Mesangial cell (primary cell): ENCODE results near the gene CGB5. TPM values are rescaled to one million over a fixed set of nuclear protein-coding genes. Genes with fewer than 3 reads are reported as not detected.

Experiments
- total RNA-seq: library from RNA; depleted of rRNA; stranded (reverse); fragments of >200 nt; gene quantifications from 2 replicates; pipeline ENCODE4 v1.2.3, GENCODE V29; 2015

Gene CGB5
- 0.38 and 2.1 TPM in 2 replicates for total RNA-seq

GRCh38 chr19:49043548-49043947 is at the start of gene CGB5:
TSS of gene CGB5 (plus strand) at chr19:49043848. CDS start at chr19:49044210, 362 bp downstream.

GRCh38 chr19:49017041-49017665 is 26.5 kb upstream of the CGB5 start, which contains the start of gene LHB:
TSS of gene LHB (minus strand) at chr19:49017091. CDS start at chr19:49017081, 10 bp downstream.

GRCh38 chr19:49024233-49024632 is 19.4 kb upstream of the CGB5 start, which contains the start of gene CGB3:
TSS of gene CGB3 (minus strand) at chr19:49024333. CDS start at chr19:49023971, 362 bp downstream.

GRCh38 chr19:49031642-49032301 is 11.9 kb upstream of the CGB5 start, which contains the start of gene CGB2:
TSS of gene CGB2 (plus strand) at chr19:49031890. CDS start at chr19:49032096, 206 bp downstream.

GRCh38 chr19:49036815-49037214 is 6.8 kb upstream of the CGB5 start, which contains the start of gene CGB1:
TSS of gene CGB1 (minus strand) at chr19:49036895. CDS start at chr19:49036711, 184 bp downstream.

GRCh38 chr19:49049011-49049410 is 5.4 kb downstream of the CGB5 start, which contains the start of gene CGB8:
TSS of gene CGB8 (minus strand) at chr19:49049111. CDS start at chr19:49048739, 372 bp downstream.

GRCh38 chr19:49057636-49058234 is 14.1 kb downstream of the CGB5 start, which contains the start of gene CGB7:
TSS of gene CGB7 (minus strand) at chr19:49057749. CDS start at chr19:49055375, 2,374 bp downstream.

GRCh38 chr19:49064768-49065611 is 21.3 kb downstream of the CGB5 start, which contains the start of gene NTF4:
TSS of gene NTF4 (minus strand) at chr19:49064818. CDS start at chr19:49061997, 2,821 bp downstream.

GRCh38 chr19:49085020-49085867 is 41.6 kb downstream of the CGB5 start, which contains the start of gene SNRNP70:
TSS of gene SNRNP70 (plus strand) at chr19:49085451. CDS start at chr19:49086415, 964 bp downstream.

Other genes with a start within 250 kb of the CGB5 start
- gene BCAT2, start 232.8 kb upstream of the CGB5 start, total RNA-seq = 69.8 and 75.0 TPM in 2 replicates
- 2.0 and 24.1 TPM in 2 replicates for gene HSD17B14, start 207.4 kb upstream of the CGB5 start, total RNA-seq
- gene PLEKHA4, start 175.2 kb upstream of the CGB5 start, total RNA-seq = 2.8 and 12.4 TPM in 2 replicates
- 22.8 and 32.2 TPM in 2 replicates for gene PPP1R15A, start 171.4 kb upstream of the CGB5 start, total RNA-seq
- not detected in 2 replicates for gene TULP2, start 145.1 kb upstream of the CGB5 start, total RNA-seq
- 196 and 317 TPM in 2 replicates for gene NUCB1, start 143.5 kb upstream of the CGB5 start, total RNA-seq
- gene DHDH, start 110.1 kb upstream of the CGB5 start, total RNA-seq = 0.33 TPM in 1 of 2 replicates, not detected in the other
- 129 and 173 TPM in 2 replicates for gene BAX, start 89.0 kb upstream of the CGB5 start, total RNA-seq
- gene FTL, start 78.5 kb upstream of the CGB5 start, total RNA-seq = 1,218 and 2,784 TPM in 2 replicates
- gene GYS1, start 50.5 kb upstream of the CGB5 start, total RNA-seq = 34.2 and 47.6 TPM in 2 replicates
- 137 and 324 TPM in 2 replicates for gene RUVBL2, start 50.0 kb upstream of the CGB5 start, total RNA-seq
- gene LHB, start 26.8 kb upstream of the CGB5 start, total RNA-seq = 0.49 and 0.76 TPM in 2 replicates
- gene CGB3, start 19.5 kb upstream of the CGB5 start, total RNA-seq = 0.33 TPM in 1 of 2 replicates, not detected in the other
- 3.9 TPM in 1 of 2 replicates, not detected in the other for gene CGB2, start 12.0 kb upstream of the CGB5 start, total RNA-seq
- gene CGB1, start 7.0 kb upstream of the CGB5 start, total RNA-seq = 3.7 TPM in 1 of 2 replicates, not detected in the other
- gene CGB8, start 5.3 kb downstream of the CGB5 start, total RNA-seq = 0.25 and 8.0 TPM in 2 replicates
- 3.4 and 3.6 TPM in 2 replicates for gene CGB7, start 13.9 kb downstream of the CGB5 start, total RNA-seq
- gene NTF4, start 21.0 kb downstream of the CGB5 start, total RNA-seq = 0.25 TPM in 1 of 2 replicates, not detected in the other
- not detected in 2 replicates for gene KCNA7, start 28.9 kb downstream of the CGB5 start, total RNA-seq
- 155 and 218 TPM in 2 replicates for gene SNRNP70, start 41.6 kb downstream of the CGB5 start, total RNA-seq
- gene LIN7B, start 70.5 kb downstream of the CGB5 start, total RNA-seq = 6.4 and 8.9 TPM in 2 replicates
- 3.7 and 6.0 TPM in 2 replicates for gene C19orf73, start 75.3 kb downstream of the CGB5 start, total RNA-seq
- gene PPFIA3, start 75.7 kb downstream of the CGB5 start, total RNA-seq = 2.4 and 2.7 TPM in 2 replicates
- not detected in 2 replicates for gene HRC, start 111.5 kb downstream of the CGB5 start, total RNA-seq
- 7.7 and 13.8 TPM in 2 replicates for gene TRPM4, start 113.9 kb downstream of the CGB5 start, total RNA-seq